Measurements from ENCODE around the gene LTBP3. TPM values are rescaled to one million over a fixed set of nuclear protein-coding genes. Genes with fewer than 3 reads are reported as not detected.
A peak's percentile ranks its signal among the peaks of the same experiment; 100 is the strongest.

LTBP3 gene
- total RNA-seq, 1 experiment from 2014 or later, result 17.2 TPM

DNA sequence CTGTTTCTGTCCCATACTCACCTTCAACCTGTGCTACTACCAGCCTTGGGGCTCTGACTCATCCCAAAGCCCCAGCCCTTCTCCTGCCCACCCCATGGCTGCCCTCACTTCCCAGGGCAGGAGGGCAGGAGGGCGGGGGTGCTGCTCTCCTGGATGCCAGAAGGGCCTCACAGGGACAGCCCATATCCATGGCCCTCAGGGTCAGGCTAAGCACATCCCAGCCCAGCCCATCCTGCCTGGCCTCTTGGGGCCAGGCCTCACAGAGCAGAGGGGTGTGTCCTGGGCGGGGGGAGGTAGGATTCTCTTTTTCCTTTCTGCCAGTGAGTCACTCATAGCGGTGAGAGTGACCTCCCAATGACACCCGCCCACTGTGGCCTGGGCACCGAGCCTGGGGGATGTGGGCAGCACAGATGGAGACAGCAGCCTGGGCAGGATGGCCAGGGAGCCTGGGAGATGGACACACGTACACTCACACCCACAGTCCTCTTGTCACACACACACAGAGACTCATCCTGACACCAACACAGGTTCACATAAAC, 2.4 kb downstream of the LTBP3 start:
- peaks cover 49% of the 10 kb centered on the region for H3K4me1 ChIP-seq

DNA sequence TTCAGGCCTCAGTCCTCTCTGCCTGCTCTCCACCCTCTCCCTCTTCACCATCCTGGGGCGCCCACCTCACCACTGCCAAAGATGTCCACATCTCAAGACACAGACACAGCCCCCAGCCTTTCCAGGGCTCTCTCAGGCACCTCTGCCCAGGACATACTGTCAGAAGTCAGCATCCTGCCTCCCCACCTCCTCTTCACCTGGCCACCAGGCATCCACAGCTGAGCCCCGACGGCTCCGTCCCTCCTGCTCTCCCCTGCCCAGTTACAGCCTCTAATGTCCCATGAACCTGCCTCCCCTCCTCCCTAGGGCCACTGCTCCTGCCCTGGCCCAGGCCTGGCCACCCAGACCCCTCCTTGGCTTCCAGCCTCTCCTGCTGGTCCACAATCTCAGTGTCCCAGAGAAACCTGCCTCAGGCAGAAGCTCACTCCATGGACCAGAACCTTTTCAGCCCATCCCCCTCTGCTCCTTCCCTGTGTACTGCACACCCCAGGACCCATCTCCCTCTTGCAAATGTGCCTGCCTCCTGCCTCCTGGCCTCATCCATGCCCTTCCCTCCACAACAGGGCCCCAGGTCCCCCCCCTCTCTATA, 3.2 kb downstream of the LTBP3 start:
- Histone ChIP-seq H3K27ac (no peak overlapping the region), H3K4me3 (no peak overlapping the region), H3K4me1 (peaks cover 41% of the 10 kb centered on the region)

More for the DNA sequence above, 2.4 kb downstream of the LTBP3 start:
- no peak overlapping the region for H3K4me3 ChIP-seq
- peak; percentile 73 for DNase-seq
- H3K9me3 ChIP-seq (replicated peaks), result no peaks in the 10 kb centered on the region
- no peaks in the 10 kb centered on the region for H3K27me3 ChIP-seq
- H3K27ac ChIP-seq, result no peak overlapping the region
- no peaks in the 10 kb centered on the region for H3K36me3 ChIP-seq

DNA sequence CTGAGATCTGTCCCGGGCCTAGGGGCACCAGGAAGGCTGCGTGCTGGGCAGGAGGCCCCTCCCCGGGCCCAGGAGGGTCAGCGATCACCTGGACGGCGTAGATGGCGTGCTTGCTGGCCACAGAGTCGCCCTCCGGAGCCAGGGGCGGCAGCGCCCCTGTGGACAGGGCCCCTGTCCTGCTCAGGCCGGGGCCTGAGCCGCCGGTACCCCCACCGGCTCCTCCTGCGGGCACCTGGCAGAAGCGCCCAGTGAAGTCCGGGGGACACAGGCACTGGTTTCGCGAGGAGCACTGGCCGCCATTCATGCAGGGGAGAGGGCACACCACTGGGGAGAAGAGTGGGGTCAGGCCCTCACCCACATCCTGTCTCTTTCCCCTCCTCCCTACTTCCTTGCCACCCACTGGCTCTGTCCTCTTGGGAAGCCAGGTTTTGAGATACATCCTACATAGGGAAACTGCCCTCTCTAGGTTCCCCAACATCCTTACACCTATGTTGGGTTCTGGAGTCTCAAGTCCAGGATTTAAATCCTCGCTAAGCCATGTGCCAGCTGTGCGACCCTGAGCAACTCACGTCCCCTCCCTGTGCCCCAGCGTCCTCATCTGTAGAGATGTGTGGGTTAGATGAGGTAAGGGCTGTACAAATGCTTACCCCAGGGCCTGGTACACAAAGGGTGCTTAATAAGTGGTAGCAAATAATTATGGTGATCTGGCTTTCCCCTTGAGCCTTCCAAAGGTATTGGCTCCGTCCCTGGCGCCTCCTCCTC, 3.9 kb downstream of the LTBP3 start:
- no peaks in the 10 kb centered on the region for H3K9me3 ChIP-seq (replicated peaks)
- H3K27me3 ChIP-seq, result no peaks in the 10 kb centered on the region
- H3K27ac ChIP-seq, result no peak overlapping the region
- DNase-seq, result no peak
- peaks cover 4% of the 10 kb centered on the region; the same call in 1 of the 2 replicates for H3K36me3 ChIP-seq
- peaks cover 34% of the 10 kb centered on the region for H3K4me1 ChIP-seq
- no peak overlapping the region for H3K4me3 ChIP-seq

More for the DNA sequence above, 3.2 kb downstream of the LTBP3 start:
- Histone ChIP-seq H3K27me3 (no peaks in the 10 kb centered on the region), H3K9me3 (replicated peaks) (no peaks in the 10 kb centered on the region), H3K36me3 (peaks cover 1% of the 10 kb centered on the region; the same call in 1 of the 2 replicates)
- no peak for DNase-seq

DNA sequence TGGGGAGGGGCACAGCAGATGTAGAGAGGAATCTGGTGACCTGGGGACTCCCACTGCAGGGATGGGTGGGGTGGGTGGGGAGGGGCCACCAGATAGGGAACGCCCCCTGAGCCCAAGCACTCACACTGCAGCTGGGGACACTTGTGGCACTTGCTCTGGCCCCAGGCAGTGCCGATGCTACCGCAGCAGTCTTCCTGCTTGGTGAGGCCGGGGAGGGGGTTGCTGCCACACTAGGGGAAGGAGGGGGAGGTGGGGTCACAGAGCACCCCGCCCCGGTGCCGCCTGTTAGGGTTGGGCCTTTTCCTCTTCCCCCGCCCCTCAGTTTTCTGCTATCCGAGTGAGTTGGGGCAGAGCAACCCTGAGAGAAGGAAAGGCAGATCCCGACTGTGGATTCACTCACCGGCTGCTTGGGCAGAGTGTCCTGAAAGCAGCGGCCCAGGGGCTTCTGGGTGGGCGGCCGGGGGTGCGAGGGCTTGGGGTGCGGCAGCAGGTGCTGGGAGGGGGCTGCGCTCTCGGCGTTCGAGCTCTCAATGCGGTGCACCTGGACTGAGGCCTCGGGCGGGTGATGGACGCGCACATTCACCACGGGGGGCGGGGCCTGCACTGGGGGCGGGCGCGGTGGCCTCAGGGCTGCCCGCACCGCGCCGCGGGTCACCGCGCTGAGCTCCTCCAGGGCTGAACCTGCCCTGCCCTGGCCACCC, 4.7 kb downstream of the LTBP3 start:
- Histone ChIP-seq H3K4me1 (peaks cover 28% of the 10 kb centered on the region), H3K36me3 (peaks cover 4% of the 10 kb centered on the region; the same call in 1 of the 2 replicates), H3K9me3 (replicated peaks) (no peaks in the 10 kb centered on the region), H3K27ac (no peak overlapping the region), H3K27me3 (no peaks in the 10 kb centered on the region), H3K4me3 (no peak overlapping the region)
- no peak for DNase-seq

DNA sequence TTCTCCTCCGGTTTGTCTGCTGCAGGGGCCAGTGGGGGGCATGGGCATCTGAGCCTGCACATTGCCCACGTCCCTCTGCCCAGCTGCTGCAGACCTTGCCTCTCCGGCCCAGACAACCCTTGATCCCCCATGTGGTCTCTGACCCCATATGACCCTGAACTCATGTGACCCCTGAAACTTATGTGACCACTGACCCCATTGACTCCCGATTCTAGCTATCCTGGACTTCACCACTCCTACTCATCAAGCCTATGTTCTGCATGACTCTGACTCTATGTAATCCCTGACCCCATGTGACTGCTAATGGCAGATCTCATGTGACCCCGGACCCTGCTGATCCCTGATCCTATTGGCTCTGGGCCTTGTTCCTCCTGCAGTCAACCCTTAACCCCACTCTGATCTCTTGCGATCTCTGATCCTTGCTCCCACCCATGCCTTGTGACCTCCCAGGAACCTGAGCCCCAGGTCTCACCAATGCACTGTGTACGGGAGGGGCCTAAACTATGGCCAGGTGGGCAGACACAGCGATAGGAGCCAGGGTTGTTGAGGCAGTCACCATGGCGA, 5.7 kb downstream of the LTBP3 start:
- Histone ChIP-seq H3K27me3 (no peaks in the 10 kb centered on the region), H3K27ac (no peak overlapping the region), H3K9me3 (replicated peaks) (no peaks in the 10 kb centered on the region), H3K4me1 (peaks cover 28% of the 10 kb centered on the region), H3K4me3 (no peak overlapping the region), H3K36me3 (peaks cover 4% of the 10 kb centered on the region; the same call in 1 of the 2 replicates)
- no peak for DNase-seq

DNA sequence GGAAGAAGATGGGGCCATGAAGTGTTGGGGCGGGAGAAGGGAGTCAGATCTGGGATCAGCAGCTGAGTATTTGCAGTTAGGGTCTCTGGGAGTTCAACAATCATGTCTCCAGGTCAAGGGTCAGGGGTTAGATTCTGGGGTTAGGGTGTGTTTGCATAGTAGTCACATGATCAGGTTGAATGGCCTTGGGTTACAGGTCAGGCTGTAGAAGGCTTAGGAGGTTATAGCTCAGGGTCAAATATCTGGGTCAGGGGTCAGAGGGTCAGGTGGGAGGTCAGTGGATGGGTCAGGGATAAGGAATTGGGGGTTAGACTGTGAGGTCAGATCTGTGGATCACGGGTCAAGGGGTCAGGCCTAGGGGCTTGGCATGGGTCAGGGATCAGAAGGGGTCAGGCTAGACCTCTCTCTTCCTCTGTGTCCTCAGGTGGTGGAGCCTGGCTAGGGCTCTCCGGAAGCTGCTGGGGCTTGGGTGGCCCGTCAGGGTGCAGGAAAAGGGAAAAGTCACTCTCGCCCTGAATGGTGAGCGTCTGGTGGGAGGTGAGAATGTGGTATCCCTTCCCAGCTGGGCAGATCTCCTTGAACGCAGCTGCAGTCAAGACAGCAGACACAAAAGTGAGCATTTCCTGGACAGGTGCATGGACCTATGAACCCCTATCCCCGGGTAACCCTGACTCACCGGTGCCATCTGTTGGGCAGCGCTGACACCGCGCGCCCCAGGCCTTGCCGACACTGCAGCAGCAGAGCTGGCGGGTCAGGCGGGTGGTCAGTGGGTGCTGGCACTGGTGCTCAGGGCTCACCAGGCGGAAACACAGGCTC, 6.4 kb downstream of the LTBP3 start:
- Histone ChIP-seq H3K27ac (no peak overlapping the region), H3K4me1 (peaks cover 24% of the 10 kb centered on the region), H3K36me3 (peaks cover 4% of the 10 kb centered on the region; the same call in 1 of the 2 replicates), H3K9me3 (replicated peaks) (no peaks in the 10 kb centered on the region), H3K27me3 (no peaks in the 10 kb centered on the region), H3K4me3 (no peak overlapping the region)
- DNase-seq, result peak; percentile 73 to 74

DNA sequence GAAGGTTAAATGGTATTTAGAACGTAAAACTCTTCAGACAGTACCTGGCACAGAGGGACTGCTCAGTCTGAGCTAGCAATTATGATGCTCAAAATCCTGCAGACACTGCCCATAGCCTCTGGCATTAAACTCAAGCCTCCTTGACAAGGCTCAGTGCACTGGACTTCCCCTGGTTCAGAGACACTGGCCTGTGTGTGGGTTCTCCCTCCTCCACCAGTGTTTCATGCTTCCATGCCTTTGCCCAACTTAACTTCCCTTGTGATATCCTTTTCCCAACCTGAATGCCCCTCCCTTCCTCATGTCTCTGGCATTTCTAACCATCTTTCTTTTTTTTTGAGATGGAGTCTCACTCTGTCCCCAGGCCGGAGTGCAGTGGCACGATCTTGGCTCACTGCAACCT, 9.1 kb downstream of the LTBP3 start:
- Histone ChIP-seq H3K9me3 (replicated peaks) (no peaks in the 10 kb centered on the region), H3K4me3 (no peak overlapping the region), H3K36me3 (peaks cover 4% of the 10 kb centered on the region; the same call in 1 of the 2 replicates), H3K27me3 (no peaks in the 10 kb centered on the region), H3K4me1 (peaks cover 5% of the 10 kb centered on the region; the same call in 1 of the 2 replicates), H3K27ac (no peak overlapping the region)
- no peak for DNase-seq

DNA sequence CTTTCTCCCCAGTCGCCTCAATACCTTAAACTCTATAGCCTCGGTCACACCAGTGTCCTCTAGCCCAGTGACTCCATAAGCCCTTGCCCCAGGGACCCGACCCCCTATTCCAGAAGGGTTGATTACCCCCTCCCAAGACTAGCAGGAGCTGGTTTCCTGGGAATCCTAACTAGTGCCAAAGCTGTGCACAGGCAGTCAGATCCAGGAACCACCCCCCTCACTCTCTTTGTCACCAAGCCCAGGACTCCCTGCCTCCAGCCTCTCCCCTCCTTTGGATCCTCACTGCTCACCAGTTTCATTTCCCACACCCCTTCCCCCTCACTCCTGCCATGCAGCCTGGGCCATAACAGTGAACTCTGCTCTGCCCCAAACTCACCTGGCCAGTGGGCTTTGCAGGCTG, 9.8 kb downstream of the LTBP3 start:
- Histone ChIP-seq H3K36me3 (peaks cover 4% of the 10 kb centered on the region; the same call in 1 of the 2 replicates), H3K27me3 (no peaks in the 10 kb centered on the region), H3K9me3 (replicated peaks) (no peaks in the 10 kb centered on the region), H3K27ac (no peak overlapping the region), H3K4me3 (no peak overlapping the region), H3K4me1 (peaks cover 5% of the 10 kb centered on the region; the same call in 1 of the 2 replicates)
- DNase-seq, result no peak

DNA sequence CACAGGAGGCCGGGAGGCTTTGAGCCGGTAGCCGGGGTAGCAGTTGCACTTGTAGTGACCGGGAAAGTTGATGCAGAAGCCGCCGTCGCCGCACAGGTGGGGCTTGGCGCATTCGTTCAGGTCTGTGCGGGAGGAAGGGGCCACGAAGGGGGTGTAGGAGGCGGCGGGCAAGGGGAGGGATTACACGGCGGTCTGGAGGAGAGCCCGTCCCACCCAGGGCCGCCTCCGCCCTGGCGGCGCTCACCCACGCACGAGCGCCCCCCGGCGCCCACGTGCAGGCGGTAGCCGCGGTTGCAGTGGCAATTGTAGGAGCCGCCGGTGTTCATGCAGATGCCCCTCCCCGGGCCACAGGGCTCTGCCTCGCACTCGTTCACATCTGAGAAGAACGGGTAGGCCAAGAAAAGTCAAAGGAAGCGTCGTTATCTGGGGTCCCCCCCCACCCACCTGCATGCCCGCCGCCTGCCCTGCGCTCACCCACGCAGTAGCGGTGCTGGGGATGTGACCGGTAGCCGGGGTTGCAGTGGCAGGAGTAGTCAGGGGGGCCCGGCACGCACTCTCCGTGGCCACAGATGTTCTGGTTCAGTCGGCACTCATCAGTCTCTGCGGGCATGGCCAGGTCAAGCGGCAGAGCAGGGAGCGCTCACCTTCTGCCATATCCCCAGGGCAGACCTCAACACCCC, 10.6 kb downstream of the LTBP3 start:
- peaks cover 4% of the 10 kb centered on the region; the same call in 1 of the 2 replicates for H3K36me3 ChIP-seq

DNA sequence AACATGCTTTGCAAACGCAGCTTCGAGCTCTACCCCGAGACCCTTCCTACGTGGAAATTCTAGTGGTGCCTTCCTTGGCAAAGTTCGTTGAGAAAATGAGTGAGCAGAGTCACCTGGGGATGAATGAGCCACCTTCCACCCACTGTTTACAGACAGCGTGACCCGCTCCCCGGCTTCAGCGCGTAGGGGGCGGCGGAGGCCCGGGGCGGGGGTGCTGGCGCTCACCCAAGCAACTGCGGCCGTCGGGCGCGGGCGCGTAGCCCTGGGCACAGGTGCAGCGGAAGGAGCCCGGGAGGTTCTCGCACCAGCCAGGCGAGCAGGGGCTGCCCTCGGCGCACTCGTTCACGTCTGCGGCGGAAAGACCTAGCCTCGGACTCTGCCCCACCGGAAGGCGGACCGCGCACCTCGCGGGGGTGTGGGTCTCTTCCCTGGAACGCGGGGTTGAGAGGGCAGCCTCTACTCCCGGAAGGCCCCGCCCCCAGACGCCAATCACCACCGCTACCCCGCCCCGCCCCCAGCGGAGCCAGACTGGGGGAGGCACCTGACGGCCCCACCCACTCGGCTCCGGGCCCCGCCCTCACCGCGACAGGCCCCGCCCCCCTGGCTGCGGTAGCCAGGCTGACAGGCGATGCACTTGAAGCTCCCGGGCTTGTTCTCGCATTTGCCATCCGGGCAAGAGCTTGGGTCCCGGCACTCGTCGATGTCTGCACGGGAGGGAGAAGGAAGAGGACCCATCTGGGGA, 11.8 kb downstream of the LTBP3 start:
- H3K9me3 ChIP-seq (replicated peaks), result no peaks in the 10 kb centered on the region
- no peaks in the 10 kb centered on the region for H3K27me3 ChIP-seq
- H3K36me3 ChIP-seq, result peaks cover 4% of the 10 kb centered on the region; the same call in 1 of the 2 replicates
- no peak for DNase-seq
- H3K4me1 ChIP-seq, result no peaks in the 10 kb centered on the region
- H3K4me3 ChIP-seq, result no peak overlapping the region
- no peak overlapping the region for H3K27ac ChIP-seq

More for the DNA sequence above, 10.6 kb downstream of the LTBP3 start:
- Histone ChIP-seq H3K4me1 (peaks cover 4% of the 10 kb centered on the region; the same call in 1 of the 2 replicates), H3K27me3 (no peaks in the 10 kb centered on the region), H3K4me3 (no peak overlapping the region), H3K27ac (no peak overlapping the region), H3K9me3 (replicated peaks) (no peaks in the 10 kb centered on the region)
- DNase-seq, result no peak

DNA sequence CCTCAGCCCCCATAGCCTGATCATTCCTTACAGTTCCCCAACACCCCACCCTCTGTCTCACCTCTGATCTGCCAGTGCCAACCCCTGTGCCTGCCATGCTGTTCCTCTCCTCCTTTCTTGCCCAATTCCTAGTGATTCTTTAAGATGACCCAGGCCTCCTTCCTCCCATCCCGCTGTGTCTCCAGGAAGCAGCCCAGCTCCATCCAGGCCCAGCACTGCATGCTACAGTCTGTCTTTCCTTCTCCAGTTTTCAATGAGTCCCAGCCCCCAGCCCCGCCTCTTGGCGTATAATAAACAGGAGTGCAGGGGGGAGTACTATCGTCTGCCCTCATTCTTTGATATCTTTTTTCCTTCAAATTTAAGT, 12.3 kb downstream of the LTBP3 start:
- no peaks in the 10 kb centered on the region for H3K9me3 ChIP-seq (replicated peaks)
- no peak overlapping the region for H3K27ac ChIP-seq
- H3K27me3 ChIP-seq, result no peaks in the 10 kb centered on the region
- H3K36me3 ChIP-seq, result peaks cover 4% of the 10 kb centered on the region; the same call in 1 of the 2 replicates
- no peak for DNase-seq
- H3K4me1 ChIP-seq, result no peaks in the 10 kb centered on the region
- no peak overlapping the region for H3K4me3 ChIP-seq

DNA sequence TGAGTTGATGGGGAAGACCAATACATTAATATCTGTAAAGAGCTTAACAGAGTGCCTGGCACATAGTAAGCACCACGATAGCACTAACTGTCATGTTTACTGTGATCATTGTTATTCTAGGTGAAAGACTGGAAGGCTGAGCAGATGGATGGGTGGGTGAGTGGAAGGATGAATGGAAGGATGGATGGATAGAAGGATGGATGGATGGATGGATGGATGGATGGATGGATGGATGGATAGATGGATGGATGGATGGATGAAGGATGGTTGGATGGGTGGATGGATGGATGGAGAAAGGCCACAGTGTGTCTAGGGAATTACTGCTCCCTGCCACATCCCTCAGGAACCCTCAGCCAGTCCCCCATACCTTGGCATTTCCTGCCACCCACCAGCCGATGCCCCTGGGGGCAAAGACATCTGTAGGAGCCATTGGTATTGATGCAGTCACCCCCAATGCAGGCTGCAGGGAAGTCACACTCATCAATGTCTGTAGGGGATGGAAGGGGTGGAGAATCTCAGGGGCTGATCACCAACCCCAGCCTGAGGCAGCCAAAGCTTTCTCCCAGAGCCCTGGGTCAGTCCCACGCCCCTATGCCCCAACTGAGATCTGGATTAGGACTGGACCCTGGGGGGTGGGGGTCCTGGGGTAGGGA, 15.3 kb downstream of the LTBP3 start:
- Histone ChIP-seq H3K27ac (no peak overlapping the region), H3K27me3 (no peaks in the 10 kb centered on the region)
- DNase-seq, result no peak

More for the DNA sequence above, 15.3 kb downstream of the LTBP3 start:
- peaks cover 11% of the 10 kb centered on the region for H3K36me3 ChIP-seq
- H3K9me3 ChIP-seq (replicated peaks), result no peaks in the 10 kb centered on the region
- H3K4me3 ChIP-seq, result no peak overlapping the region
- H3K4me1 ChIP-seq, result peaks cover 4% of the 10 kb centered on the region; the same call in 1 of the 2 replicates
